Right lobe of liver (tissue), 6 donors: ENCODE data around the gene CILP2. TPM values are rescaled to one million over a fixed set of nuclear protein-coding genes. Genes with fewer than 3 reads are reported as not detected.

Source experiments
- ATAC-seq, 4 donors: fragments of 200-7000 bp; cut with Tn5 transposase; one replicate each; pipeline ENCODE4 v1.9.1; 2020; ENCODE audit warnings: mild to moderate bottlenecking in 4 of 4, moderate library complexity in 4 of 4
- DNase-seq, 3 donors: peaks; one replicate each; pipeline ENCODE4 v3.0.0-alpha.2; 2020
- H3K27ac ChIP-seq, 3 donors: fragments of 200-600 bp; one replicate each; pipeline ENCODE4 v1.8.0; 2022
- H3K27me3 ChIP-seq, 2 donors: fragments of 200-600 bp; one replicate each; pipeline ENCODE4 v1.8.0; 2022
- H3K36me3 ChIP-seq, 4 donors: fragments of 200-600 bp; sonication (generic) in 1 of 4; one replicate each; pipeline versions ENCODE4 v1.5.1 to v1.8.0; 2017 to 2022; ENCODE audit warnings: control low read depth in 1 of 4
- H3K4me1 ChIP-seq, 4 donors: fragments of 200-600 bp; sonication (generic) in 1 of 4; one replicate each; pipeline versions ENCODE4 v1.5.1 to v1.8.0; 2017 to 2022; ENCODE audit warnings: control low read depth in 1 of 4
- H3K4me3 ChIP-seq, 3 donors: fragments of 200-600 bp; one replicate each; pipeline ENCODE4 v1.8.0; 2022
- H3K9me3 ChIP-seq, 4 donors: fragments of 200-600 bp; sonication (generic) in 1 of 4; one replicate each; pipeline versions ENCODE4 v1.5.1 to v1.8.0; 2017 to 2022; ENCODE audit warnings: control low read depth in 1 of 4
- CTCF ChIP-seq, 4 donors: fragments of 200-600 bp in 3 of 4; fragments of 450-650 bp in 1 of 4; IDR thresholded peaks; one replicate each; pipeline versions ENCODE4 v1.5.1 to v1.8.0; 2016 to 2022; ENCODE audit warnings: antibody characterized with exemption in 4 of 4, mild to moderate bottlenecking in 2 of 4
- POLR2A ChIP-seq: fragments of 450-650 bp; IDR thresholded peaks from one replicate; pipeline ENCODE4 v1.6.1; 2017; ENCODE audit warnings: antibody characterized with exemption, mild to moderate bottlenecking
- WGBS: methylation state at CpG from one replicate; pipeline ENCODE4 v1.1.6; 2018; ENCODE audit warnings: low coverage, low lambda C conversion rate; ENCODE audit not compliant: insufficient coverage; ENCODE audit errors: missing lambda C conversion rate; 5-methylcytosine and 5-hydroxymethylcytosine counted together
- intact Hi-C, 2 donors: fragments of 100-400 bp; cut with DNase I; formaldehyde crosslinking; loops; one replicate each; pipeline versions ENCODE4 v1.11.2 to v1.14.1; 2022
- total RNA-seq, 6 experiments: library from RNA; depleted of rRNA in 2 of 6; stranded (reverse); fragments of >200 nt in 2 of 6; fragmentation: NEBNext Ultra II Directional in 3 of 6; extraction: Animal tissue kit (Norgen Biotek cat#: 25700) in 3 of 6; gene quantifications; one replicate each; pipeline versions ENCODE4 v1.1.0 to v1.2.4, GENCODE V29; 2016 to 2023
- donor health status: DM: no; HTN: yes; CAD: no.
- donor health status: DM: no; HTN: no; CAD: no.
- donor health status: DM: no; HTN: no; CAD: no.
- donor health status: DM: no; HTN: yes; CAD: no.
- donor health status: DM: no; HTN: yes; CAD: no.

Gene CILP2
- total RNA-seq, 6 experiments from 2014 or later: 0.05 to 0.33 (median 0.19) TPM; not detected in 2

GRCh38 chr19:19527371-19527656, 10.8 kb upstream of the CILP2 start:
- peaks cover 0 to 12% (median 2%) of the 10 kb centered on the region in 4 donors for H3K36me3 ChIP-seq
- no peak overlapping the region for H3K27ac ChIP-seq
- DNase-seq (no peak), ATAC-seq (no peak)
- peaks cover 0 to under 1% (median 0%) of the 10 kb centered on the region in 4 donors for H3K4me1 ChIP-seq
- WGBS: 100% methylated on average over 1 of the region's 9 CpGs
- H3K9me3 ChIP-seq: no peaks in the 10 kb centered on the region
- intact Hi-C loops: no loop called here
- no peaks in the 10 kb centered on the region for H3K27me3 ChIP-seq
- no peak overlapping the region for H3K4me3 ChIP-seq
- TF ChIP-seq POLR2A: no peak
- no peak for TF ChIP-seq CTCF (IDR thresholded peaks at IDR 0.05)

- intact Hi-C loops: no loop called here
- 95% methylated on average over 4 of the region's 27 CpGs for WGBS
- H3K36me3 ChIP-seq: peaks cover 0 to 12% (median 2%) of the 10 kb centered on the region in 4 donors
- no peak overlapping the region for H3K4me3 ChIP-seq
- DNase-seq: no peak
- H3K4me1 ChIP-seq: peaks cover 0 to 3% (median 0%) of the 10 kb centered on the region in 4 donors
- no peak for ATAC-seq
- TF ChIP-seq POLR2A (no peak), CTCF (IDR thresholded peaks at IDR 0.05) (no peak)
- H3K27me3 ChIP-seq: no peaks in the 10 kb centered on the region
- H3K27ac ChIP-seq: no peak overlapping the region
- no peaks in the 10 kb centered on the region for H3K9me3 ChIP-seq
These were observed 10.1 kb upstream of the CILP2 start for GRCh38 chr19:19527674-19528625.

GRCh38 chr19:19528721-19529490, 9.2 kb upstream of the CILP2 start, which contains the start of gene YJEFN3:
Gene YJEFN3, plus strand, starts transcription at chr19:19528911. Its CDS starts 22 bp downstream, at chr19:19528933.
- H3K4me1 ChIP-seq: peaks cover 0 to 3% (median 0%) of the 10 kb centered on the region in 4 donors
- H3K27ac ChIP-seq: no peak within 1 kb of the TSS
- TF ChIP-seq CTCF (IDR thresholded peaks at IDR 0.05) (no peak), POLR2A (no peak)
- H3K9me3 ChIP-seq: no peaks in the 10 kb centered on the region
- ATAC-seq (no peak), DNase-seq (no peak)
- H3K27me3 ChIP-seq: no peaks in the 10 kb centered on the region
- peaks cover 0 to 6% (median 2%) of the 10 kb centered on the region in 4 donors for H3K36me3 ChIP-seq
- no peak within 1 kb of the TSS for H3K4me3 ChIP-seq
- intact Hi-C loops: no loop called here
- 50% methylated on average over 1 of the region's 50 CpGs for WGBS

- DNase-seq: no peak
These were observed 8.2 kb upstream of the CILP2 start for GRCh38 chr19:19529783-19530422.

More at GRCh38 chr19:19529783-19530422, 8.2 kb upstream of the CILP2 start:
- Histone ChIP-seq H3K36me3 (peaks cover 0 to 5% (median 2%) of the 10 kb centered on the region in 4 donors), H3K27ac (no peak overlapping the region), H3K27me3 (no peaks in the 10 kb centered on the region), H3K9me3 (no peaks in the 10 kb centered on the region), H3K4me3 (no peak overlapping the region), H3K4me1 (peaks cover 0 to 3% (median 0%) of the 10 kb centered on the region in 4 donors)
- WGBS: 60% methylated on average over 5 of the region's 11 CpGs
- ATAC-seq: no peak
- intact Hi-C loops: loop anchor here (5.0 kb wide), 1 partner anchor 117 kb away; no protein-coding TSS in a partner anchor
- TF ChIP-seq POLR2A (no peak), CTCF (IDR thresholded peaks at IDR 0.05) (no peak)
